Fibroblast of pulmonary artery (primary cell): ENCODE measurements around the gene TRAF2.
A peak's percentile ranks its signal among the peaks of the same experiment; 100 is the strongest.
"Not testable (repeated sequence)": the region's sequence is repeated elsewhere in the genome, so short reads cannot be mapped to it uniquely, and the experiment has no call there.

Experiments used
- DNase-seq: peaks from one replicate; pipeline ENCODE4 v3.0.0-alpha.2; 2010; ENCODE audit warnings: low read depth
- H3K4me3 ChIP-seq: replicated peaks from 2 replicates; pipeline ENCODE4 v1.5.1; 2011; ENCODE audit warnings: low read depth, mild to moderate bottlenecking, control low read depth, low read length, moderate library complexity
- CTCF ChIP-seq: IDR thresholded peaks from 2 replicates; pipeline ENCODE4 v1.5.1; 2011; ENCODE audit warnings: mild to moderate bottlenecking, control low read depth, low read length, inconsistent platforms; ENCODE audit errors: missing control alignments

TRAF2 gene

DNA sequence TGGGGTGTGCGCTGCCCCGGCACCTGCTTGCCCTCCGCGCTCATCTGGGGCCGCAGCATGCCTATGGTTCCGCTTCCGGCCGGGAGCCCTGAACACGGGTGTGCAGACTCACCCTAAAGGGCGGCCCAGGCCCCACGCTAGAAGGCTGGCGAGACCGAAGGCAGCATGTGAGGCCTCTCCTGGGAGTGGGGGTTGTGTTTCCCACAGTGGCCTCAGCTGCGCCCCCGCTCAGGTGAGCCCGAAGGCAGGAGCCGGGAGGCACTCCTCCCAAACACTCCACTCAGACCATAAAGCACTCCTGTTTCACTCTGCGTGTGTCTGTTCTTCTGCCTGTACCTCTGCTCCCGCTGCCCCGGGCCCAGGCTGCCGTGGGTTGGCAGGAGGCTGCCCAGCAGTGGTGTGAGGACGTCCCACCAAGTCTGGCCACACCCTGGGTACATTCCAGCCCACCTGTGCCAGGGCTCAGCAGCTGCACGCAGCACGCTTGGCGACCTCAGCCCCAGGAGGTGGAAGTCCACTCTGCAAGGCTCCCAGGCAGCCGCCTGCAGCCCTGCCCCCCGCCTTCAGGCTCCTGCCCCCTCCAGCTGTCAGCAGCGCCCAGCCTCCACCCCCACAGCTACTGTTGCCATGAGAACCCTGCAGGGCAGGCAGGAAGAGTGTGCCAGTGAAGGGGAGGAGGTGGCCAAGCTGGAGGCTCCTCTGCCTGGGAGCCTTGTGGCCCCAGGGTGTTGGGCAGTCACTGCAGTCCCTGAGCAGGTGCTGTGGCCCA is 45.3 kb upstream of the TRAF2 start:
- TF ChIP-seq CTCF = no peak
- H3K4me3 ChIP-seq = no peak overlapping the region
- DNase-seq = peak; percentile 44

DNA sequence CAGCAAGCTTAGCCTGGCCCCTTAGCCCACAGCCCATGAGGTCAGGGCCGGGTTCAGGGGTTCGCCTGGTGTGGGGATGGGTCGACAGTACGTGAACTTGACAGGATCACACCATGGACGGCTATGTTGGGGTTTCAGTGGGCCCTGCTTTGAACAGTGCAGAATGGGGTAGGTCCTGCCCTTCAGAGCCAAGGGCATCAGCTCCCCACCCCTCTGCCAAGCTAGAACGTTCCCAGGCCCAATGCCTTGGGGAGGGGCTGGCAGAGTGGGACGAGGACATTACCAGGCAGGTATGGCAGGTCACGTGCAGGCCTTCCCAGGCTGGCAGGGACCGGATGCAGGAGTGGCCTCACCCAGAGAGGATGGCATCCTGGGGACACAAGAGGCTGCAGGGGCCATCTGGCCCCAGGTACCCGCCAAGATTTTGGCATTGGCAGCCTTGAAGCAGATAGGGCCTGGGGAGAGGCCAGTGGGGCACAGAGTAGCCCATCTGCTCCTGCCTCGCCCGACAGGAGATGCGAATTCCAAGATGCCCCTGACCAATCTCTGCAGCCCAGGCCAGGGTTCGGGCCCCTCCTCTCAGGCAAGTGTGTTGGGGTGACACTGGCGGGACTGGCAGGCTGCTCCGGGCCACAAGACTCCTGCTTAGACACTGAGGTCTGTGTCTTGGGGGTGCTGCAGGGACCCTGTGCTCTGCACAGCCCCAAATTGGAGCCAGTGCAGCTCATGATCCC is 44.5 kb upstream of the TRAF2 start:
- DNase-seq, H3K4me3 ChIP-seq: not testable (repeated sequence)

- peak; percentile 74 for TF ChIP-seq CTCF
- peak; percentile 77 for DNase-seq
- H3K4me3 ChIP-seq = peak within 1 kb of the TSS; percentile 54
These were observed 43.9 kb upstream of the TRAF2 start, which contains the start of gene AJM1 for GRCh38 chr9:136842380-136842948. Gene AJM1 (plus strand): TSS chr9:136842478. CDS start chr9:136844415, 1,937 bp downstream.

DNA sequence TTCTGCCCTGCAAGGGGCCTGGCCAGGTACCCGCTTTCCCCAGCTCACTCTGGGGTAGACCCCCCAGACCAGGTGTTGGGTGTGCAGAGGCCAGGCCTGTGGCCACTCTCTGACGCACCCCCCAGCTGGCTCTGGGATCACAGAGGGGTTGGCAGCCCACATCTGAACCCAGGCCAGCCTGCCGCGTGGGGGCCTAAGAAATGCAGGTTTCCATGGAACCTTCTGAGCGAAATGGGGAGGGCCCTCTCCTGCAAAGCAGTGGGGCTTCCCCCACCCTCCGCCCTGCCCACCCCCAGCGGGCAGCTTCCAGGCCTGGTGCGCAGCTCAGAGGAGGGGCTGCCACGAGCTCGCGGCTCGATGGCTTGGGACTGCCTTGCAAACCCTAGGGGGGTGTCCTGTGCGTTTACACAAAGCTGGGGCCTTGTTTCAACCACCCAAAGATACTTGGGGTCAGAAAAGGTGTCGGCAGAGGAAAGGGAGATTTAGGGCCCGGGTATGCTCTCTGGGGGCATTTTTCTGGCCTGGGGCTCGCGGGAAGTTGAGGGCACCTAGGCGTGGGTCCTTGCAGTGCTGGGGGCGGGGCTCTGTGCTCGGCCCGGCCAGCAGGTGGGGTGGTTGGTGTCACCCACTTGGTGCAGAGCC is 43.0 kb upstream of the TRAF2 start:
- not testable (repeated sequence) for H3K4me3 ChIP-seq, DNase-seq

DNA sequence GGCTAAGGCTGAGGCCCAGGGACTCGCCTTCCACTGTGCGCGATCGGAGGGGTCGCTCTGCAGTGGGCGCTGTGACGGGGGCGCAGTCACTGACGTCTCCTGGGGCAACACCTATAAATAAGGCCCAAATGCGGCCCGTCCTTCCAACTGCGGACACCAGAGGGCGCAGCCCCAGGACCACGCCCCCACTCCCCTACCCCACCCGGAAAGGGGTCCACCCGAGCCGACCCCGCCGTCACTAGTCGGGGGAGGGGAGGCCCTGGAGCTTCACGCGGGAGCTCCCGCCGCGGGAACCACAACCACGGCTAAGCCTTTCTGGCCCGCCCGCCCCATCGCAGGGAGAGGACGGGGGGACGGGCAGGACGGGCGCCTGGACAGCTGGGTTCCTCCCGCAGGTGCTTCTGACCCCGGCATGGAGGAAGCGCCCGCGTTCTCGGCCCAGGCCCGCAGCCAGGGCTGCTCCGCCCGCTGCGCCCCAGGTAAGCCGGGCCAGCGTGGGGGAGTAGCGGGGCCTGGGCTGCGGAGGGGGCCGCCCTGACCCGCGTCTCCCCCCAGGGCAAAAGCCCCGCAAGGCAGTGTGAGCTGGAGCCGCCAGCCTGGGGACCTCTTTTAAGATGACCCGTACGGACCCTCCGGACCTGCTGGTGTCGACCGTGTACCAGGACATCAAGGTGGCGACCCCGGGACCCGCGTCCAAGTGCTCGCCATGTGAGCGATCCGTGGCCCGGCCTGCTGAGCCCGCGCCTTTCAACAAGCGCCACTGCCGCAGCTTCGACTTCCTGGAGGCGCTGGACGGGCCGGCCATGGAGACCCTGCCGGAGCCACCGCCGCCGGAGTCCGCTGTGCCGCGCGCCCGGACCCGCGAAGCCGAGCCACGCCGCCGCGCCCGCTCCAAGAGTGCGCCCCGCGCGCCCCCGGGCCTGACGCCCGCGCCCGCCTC is 42.2 kb upstream of the TRAF2 start:
- H3K4me3 ChIP-seq, DNase-seq: not testable (repeated sequence)
- peak; percentile 31 for TF ChIP-seq CTCF

DNA sequence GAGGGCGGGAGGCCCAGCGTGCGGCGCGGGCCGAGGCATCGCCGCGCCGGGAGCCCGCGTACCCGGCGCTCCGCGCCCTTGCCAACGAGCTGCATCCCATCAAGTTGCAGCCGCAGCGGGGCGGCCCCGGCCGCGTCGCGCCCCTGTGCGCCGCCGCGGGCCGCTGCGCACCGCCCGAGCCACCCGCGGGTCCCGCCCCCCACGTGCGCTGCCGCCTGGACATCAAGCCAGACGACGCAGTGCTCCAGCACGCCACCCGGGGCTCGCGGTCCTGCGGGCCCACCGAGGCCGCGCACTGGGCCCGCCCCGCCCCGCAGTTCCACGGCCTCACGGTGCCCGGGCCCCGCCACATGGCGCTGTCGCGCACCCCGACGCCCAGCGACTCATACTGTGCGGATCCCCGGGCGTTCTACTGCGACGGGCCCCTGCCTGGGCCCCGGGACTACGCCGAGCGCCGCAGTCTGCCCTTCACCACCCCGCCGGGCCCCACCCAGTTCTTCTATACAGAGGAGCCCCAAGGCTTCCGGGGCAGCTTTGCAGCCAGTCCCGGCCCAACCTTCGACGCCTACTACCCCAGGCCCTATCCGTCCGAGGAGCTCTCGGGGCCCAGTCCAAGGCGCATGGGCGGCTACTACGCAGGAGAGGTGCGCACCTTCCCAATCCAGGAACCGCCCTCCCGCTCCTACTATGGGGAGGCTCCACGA is 41.4 kb upstream of the TRAF2 start:
- no peak for TF ChIP-seq CTCF
- DNase-seq = no peak
- no peak overlapping the region for H3K4me3 ChIP-seq
